Medulla oblongata (tissue), 1 donor: Measurements from ENCODE around the gene PREX1.
A peak's percentile ranks its signal among the peaks of the same experiment; 100 is the strongest.
"Not testable (repeated sequence)": the region's sequence is repeated elsewhere in the genome, so short reads cannot be mapped to it uniquely, and the experiment has no call there.

Experiments used
- DNase-seq: peaks from one replicate; pipeline ENCODE4 v3.0.0-alpha.2; 2015; ENCODE audit errors: extremely low spot score

Gene PREX1

GRCh38 chr20:48793776-48794175, 34.0 kb downstream of the PREX1 start:
- no peak for DNase-seq

GRCh38 chr20:48791666-48792071, 36.1 kb downstream of the PREX1 start:
- no peak for DNase-seq

- no peak for DNase-seq
Observed at GRCh38 chr20:48791014-48791413, 36.8 kb downstream of the PREX1 start.

- DNase-seq, result no peak
Observed at GRCh38 chr20:48790473-48791003, 37.3 kb downstream of the PREX1 start.

GRCh38 chr20:48789781-48790472, 37.9 kb downstream of the PREX1 start:
- DNase-seq, result no peak

- no peak for DNase-seq
Observed at GRCh38 chr20:48789185-48789668, 38.6 kb downstream of the PREX1 start.

GRCh38 chr20:48788486-48789072, 39.2 kb downstream of the PREX1 start:
- peak; percentile 63 for DNase-seq

GRCh38 chr20:48787861-48788375, 39.9 kb downstream of the PREX1 start:
- DNase-seq, result peak; percentile 63

- no peak for DNase-seq
Observed at GRCh38 chr20:48786951-48787705, 40.7 kb downstream of the PREX1 start.

GRCh38 chr20:48785801-48786200, 42.0 kb downstream of the PREX1 start:
- DNase-seq, result no peak

GRCh38 chr20:48785256-48785655, 42.5 kb downstream of the PREX1 start:
- no peak for DNase-seq

- DNase-seq, result no peak
Observed at GRCh38 chr20:48784273-48784641, 43.5 kb downstream of the PREX1 start.

GRCh38 chr20:48783533-48784272, 44.1 kb downstream of the PREX1 start:
- no peak for DNase-seq

GRCh38 chr20:48782901-48783308, 44.9 kb downstream of the PREX1 start:
- no peak for DNase-seq

GRCh38 chr20:48782053-48782452, 45.7 kb downstream of the PREX1 start:
- no peak for DNase-seq

- DNase-seq, result no peak
Observed at GRCh38 chr20:48781634-48782033, 46.2 kb downstream of the PREX1 start.

GRCh38 chr20:48779435-48779834, 48.4 kb downstream of the PREX1 start:
- no peak for DNase-seq

GRCh38 chr20:48777821-48778220, 50.0 kb downstream of the PREX1 start:
- no peak for DNase-seq

GRCh38 chr20:48777005-48777404, 50.8 kb downstream of the PREX1 start:
- DNase-seq, result peak; percentile 84

GRCh38 chr20:48776306-48776705, 51.5 kb downstream of the PREX1 start:
- DNase-seq, result no peak

- not testable (repeated sequence) for DNase-seq
Observed at GRCh38 chr20:48775545-48775944, 52.3 kb downstream of the PREX1 start.

- DNase-seq, result no peak
Observed at GRCh38 chr20:48774696-48775095, 53.1 kb downstream of the PREX1 start.
